ENCODE results near the gene BANK1. TPM values are rescaled to one million over a fixed set of nuclear protein-coding genes. Genes with fewer than 3 reads are reported as not detected.

The BANK1 gene
- total and polyA plus RNA-seq, 2 experiments from 2014 or later, result not detected

GRCh38 chr4:101911616-101912015, 121.1 kb downstream of the BANK1 start:
- TF ChIP-seq EZH2 (IDR thresholded peaks at IDR 0.05; ENCODE audit: insufficient read depth, poor library complexity, severe bottlenecking) (no peak), EZH2phosphoT487 (IDR thresholded peaks at IDR 0.05; ENCODE audit: insufficient read depth, low read depth) (no peak)
- Histone ChIP-seq H3K4me1 (ENCODE audit: insufficient read depth) (no peaks in the 10 kb centered on the region), H3K27ac (no peak overlapping the region), H3F3A (ENCODE audit: insufficient read depth) (no peaks in the 10 kb centered on the region), H3K9me2 (ENCODE audit: insufficient read depth) (no peaks in the 10 kb centered on the region), H3K27me3 (replicated peaks; ENCODE audit: insufficient read depth) (no peaks in the 10 kb centered on the region), H3K9me3 (ENCODE audit: low read depth) (no peaks in the 10 kb centered on the region), H3K79me2 (ENCODE audit: insufficient read depth) (no peaks in the 10 kb centered on the region), H3K36me3 (ENCODE audit: low read depth) (no peaks in the 10 kb centered on the region), H2AFZ (no peak overlapping the region), H4K20me1 (ENCODE audit: insufficient read depth) (no peaks in the 10 kb centered on the region), H3K4me2 (ENCODE audit: unreplicated experiment) (no peak overlapping the region), H3K4me3 (no peak overlapping the region), H3K9ac (no peak overlapping the region)
- no peak for DNase-seq
- in situ Hi-C loops (cut with MboI), result no loop called here

DNA sequence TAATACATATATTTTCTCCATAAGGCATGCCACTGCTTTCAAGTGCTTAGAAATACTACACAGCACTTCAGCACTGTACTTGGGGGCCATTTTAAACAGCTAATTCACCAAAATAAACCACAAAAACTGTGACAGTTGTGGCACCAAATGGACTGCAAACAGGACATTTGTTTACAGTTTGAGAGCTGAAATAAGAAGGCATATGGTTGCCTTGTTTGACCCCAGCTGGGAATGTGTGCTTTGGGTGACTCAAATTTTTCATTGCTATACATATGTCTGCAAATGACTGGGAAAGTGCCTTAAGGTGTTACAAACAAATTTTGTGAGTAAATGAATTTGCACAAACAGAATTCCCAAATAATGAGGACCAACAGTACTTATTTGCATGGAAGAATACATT, 124.2 kb downstream of the BANK1 start:
- H3F3A ChIP-seq (ENCODE audit: insufficient read depth), result no peaks in the 10 kb centered on the region
- no peak overlapping the region for H3K4me2 ChIP-seq (ENCODE audit: unreplicated experiment)
- H3K9ac ChIP-seq, result no peak overlapping the region
- H3K4me3 ChIP-seq, result no peak overlapping the region
- H3K36me3 ChIP-seq (ENCODE audit: low read depth), result no peaks in the 10 kb centered on the region
- no peaks in the 10 kb centered on the region for H3K9me2 ChIP-seq (ENCODE audit: insufficient read depth)
- no peak overlapping the region for H2AFZ ChIP-seq
- in situ Hi-C loops (cut with MboI), result no loop called here
- no peaks in the 10 kb centered on the region for H3K9me3 ChIP-seq (ENCODE audit: low read depth)
- no peaks in the 10 kb centered on the region for H3K27me3 ChIP-seq (replicated peaks; ENCODE audit: insufficient read depth)
- no peaks in the 10 kb centered on the region for H3K79me2 ChIP-seq (ENCODE audit: insufficient read depth)
- H3K4me1 ChIP-seq (ENCODE audit: insufficient read depth), result no peaks in the 10 kb centered on the region
- H3K27ac ChIP-seq, result no peak overlapping the region
- H4K20me1 ChIP-seq (ENCODE audit: insufficient read depth), result no peaks in the 10 kb centered on the region
- DNase-seq, result no peak
- TF ChIP-seq EZH2 (IDR thresholded peaks at IDR 0.05; ENCODE audit: insufficient read depth, poor library complexity, severe bottlenecking), result no peak
- TF ChIP-seq EZH2phosphoT487 (IDR thresholded peaks at IDR 0.05; ENCODE audit: insufficient read depth, low read depth), result no peak

DNA sequence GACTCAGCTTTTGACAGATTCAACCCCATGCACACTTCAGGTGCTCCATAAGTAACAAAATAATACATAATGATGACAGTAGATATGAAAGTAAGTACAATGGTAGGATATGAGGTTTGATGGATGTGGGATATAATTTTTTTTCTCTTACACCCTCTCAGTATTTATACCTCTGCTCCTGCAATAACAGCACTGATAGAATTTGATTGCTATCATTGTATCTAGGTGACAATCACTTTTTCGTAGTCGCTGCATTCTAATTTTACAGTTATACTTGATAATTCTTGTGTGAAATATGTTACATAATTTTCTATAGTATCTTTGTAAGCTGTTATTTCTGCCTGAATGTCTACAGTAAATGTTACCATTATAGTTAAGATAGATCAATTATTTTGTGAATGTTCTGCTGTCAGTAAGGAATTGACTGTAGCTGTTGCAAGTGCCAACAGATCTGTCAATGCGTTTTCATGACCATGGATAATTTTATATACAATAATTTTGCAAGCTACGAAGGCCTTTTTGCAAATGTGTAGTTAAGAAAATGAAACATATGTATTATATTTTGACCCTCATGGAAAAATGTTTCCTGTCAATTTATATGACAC, 128.9 kb downstream of the BANK1 start:
- no peak for DNase-seq
- H3K4me3 ChIP-seq, result no peak overlapping the region
- in situ Hi-C loops (cut with MboI), result no loop called here
- H2AFZ ChIP-seq, result no peak overlapping the region
- H3K9me2 ChIP-seq (ENCODE audit: insufficient read depth), result no peaks in the 10 kb centered on the region
- TF ChIP-seq EZH2phosphoT487 (IDR thresholded peaks at IDR 0.05; ENCODE audit: insufficient read depth, low read depth), result no peak
- no peak for TF ChIP-seq EZH2 (IDR thresholded peaks at IDR 0.05; ENCODE audit: insufficient read depth, poor library complexity, severe bottlenecking)
- H3K4me2 ChIP-seq (ENCODE audit: unreplicated experiment), result no peak overlapping the region
- H3K36me3 ChIP-seq (ENCODE audit: low read depth), result no peaks in the 10 kb centered on the region
- H3K9ac ChIP-seq, result no peak overlapping the region
- 45 to 52% methylated on average over 4 of the region's 4 CpGs for WGBS, 2 experiments (ENCODE audit: low coverage in 1 of 2, low lambda C conversion rate in 2 of 2, missing lambda C conversion rate in 2 of 2)
- no peaks in the 10 kb centered on the region for H3K4me1 ChIP-seq (ENCODE audit: insufficient read depth)
- H3F3A ChIP-seq (ENCODE audit: insufficient read depth), result no peaks in the 10 kb centered on the region
- H3K27me3 ChIP-seq (replicated peaks; ENCODE audit: insufficient read depth), result no peaks in the 10 kb centered on the region
- no peaks in the 10 kb centered on the region for H4K20me1 ChIP-seq (ENCODE audit: insufficient read depth)
- H3K9me3 ChIP-seq (ENCODE audit: low read depth), result no peaks in the 10 kb centered on the region
- no peak overlapping the region for H3K27ac ChIP-seq
- H3K79me2 ChIP-seq (ENCODE audit: insufficient read depth), result no peaks in the 10 kb centered on the region

DNA sequence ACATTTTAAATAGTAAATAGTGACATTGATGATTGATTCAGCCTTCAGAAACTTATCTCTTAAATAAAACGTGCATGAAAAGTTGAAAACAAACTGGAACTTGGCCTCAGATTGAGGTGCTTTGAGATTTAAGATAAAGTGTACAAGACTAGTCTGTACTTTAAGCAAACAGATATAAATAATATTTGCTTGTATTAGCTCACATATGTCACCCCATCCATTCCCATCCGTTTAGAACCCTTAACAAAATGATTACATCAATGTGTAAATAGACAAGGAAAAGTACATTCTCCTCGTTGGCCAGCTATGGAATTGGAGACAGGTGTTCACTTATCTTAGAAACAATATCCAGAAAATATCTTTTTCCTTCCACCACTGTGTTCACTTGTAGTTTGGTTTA, 130.8 kb downstream of the BANK1 start:
- in situ Hi-C loops (cut with MboI), result no loop called here
- Histone ChIP-seq H3K9me2 (ENCODE audit: insufficient read depth) (no peaks in the 10 kb centered on the region), H4K20me1 (ENCODE audit: insufficient read depth) (no peaks in the 10 kb centered on the region), H3K27ac (no peak overlapping the region), H3K36me3 (ENCODE audit: low read depth) (no peaks in the 10 kb centered on the region), H3K9me3 (ENCODE audit: low read depth) (no peaks in the 10 kb centered on the region), H3K4me3 (no peak overlapping the region), H3K4me2 (ENCODE audit: unreplicated experiment) (no peak overlapping the region), H3K27me3 (replicated peaks; ENCODE audit: insufficient read depth) (no peaks in the 10 kb centered on the region), H2AFZ (no peak overlapping the region), H3F3A (ENCODE audit: insufficient read depth) (no peaks in the 10 kb centered on the region), H3K9ac (no peak overlapping the region), H3K4me1 (ENCODE audit: insufficient read depth) (no peaks in the 10 kb centered on the region), H3K79me2 (ENCODE audit: insufficient read depth) (no peaks in the 10 kb centered on the region)
- 12 to 13% methylated on average over 3 of the region's 3 CpGs for WGBS, 2 experiments (ENCODE audit: low coverage in 1 of 2, low lambda C conversion rate in 2 of 2, missing lambda C conversion rate in 2 of 2)
- no peak for DNase-seq
- TF ChIP-seq EZH2phosphoT487 (IDR thresholded peaks at IDR 0.05; ENCODE audit: insufficient read depth, low read depth) (no peak), EZH2 (IDR thresholded peaks at IDR 0.05; ENCODE audit: insufficient read depth, poor library complexity, severe bottlenecking) (no peak)

DNA sequence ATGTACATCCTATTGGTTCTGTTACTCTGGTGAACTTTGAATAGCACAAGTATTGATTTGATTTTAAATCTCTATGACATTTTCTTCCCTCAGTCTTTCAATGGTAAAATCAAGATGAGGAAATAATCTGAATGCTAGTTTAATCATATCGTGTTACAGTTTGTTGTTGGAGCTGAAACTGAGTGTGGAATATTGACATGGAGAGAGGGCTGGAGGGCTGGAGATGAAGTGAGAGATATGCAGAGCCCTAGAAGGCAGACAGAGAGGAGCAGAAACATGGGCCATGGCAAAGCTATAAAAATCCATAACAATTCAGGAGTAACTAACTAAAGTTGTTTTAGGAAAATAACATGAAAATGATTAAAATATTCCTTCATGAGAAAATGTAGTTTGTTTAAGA, 141.1 kb downstream of the BANK1 start:
- no peak overlapping the region for H3K27ac ChIP-seq
- H2AFZ ChIP-seq, result no peak overlapping the region
- H3K9me3 ChIP-seq (ENCODE audit: low read depth), result no peaks in the 10 kb centered on the region
- no peaks in the 10 kb centered on the region for H3K79me2 ChIP-seq (ENCODE audit: insufficient read depth)
- 5 to 20% methylated on average over 1 of the region's 1 CpG for WGBS, 2 experiments (ENCODE audit: low coverage in 1 of 2, low lambda C conversion rate in 2 of 2, missing lambda C conversion rate in 2 of 2)
- no peaks in the 10 kb centered on the region for H4K20me1 ChIP-seq (ENCODE audit: insufficient read depth)
- H3K36me3 ChIP-seq (ENCODE audit: low read depth), result no peaks in the 10 kb centered on the region
- H3K9me2 ChIP-seq (ENCODE audit: insufficient read depth), result no peaks in the 10 kb centered on the region
- DNase-seq, result no peak
- H3K4me3 ChIP-seq, result no peak overlapping the region
- H3K4me1 ChIP-seq (ENCODE audit: insufficient read depth), result no peaks in the 10 kb centered on the region
- TF ChIP-seq EZH2phosphoT487 (IDR thresholded peaks at IDR 0.05; ENCODE audit: insufficient read depth, low read depth), result no peak
- TF ChIP-seq EZH2 (IDR thresholded peaks at IDR 0.05; ENCODE audit: insufficient read depth, poor library complexity, severe bottlenecking), result no peak
- H3K9ac ChIP-seq, result no peak overlapping the region
- no peaks in the 10 kb centered on the region for H3F3A ChIP-seq (ENCODE audit: insufficient read depth)
- no peak overlapping the region for H3K4me2 ChIP-seq (ENCODE audit: unreplicated experiment)
- in situ Hi-C loops (cut with MboI), result no loop called here
- no peaks in the 10 kb centered on the region for H3K27me3 ChIP-seq (replicated peaks; ENCODE audit: insufficient read depth)

Measured in GM23248 (cell line).